Pancreas (tissue), 10 donors: ENCODE results near the gene CASP3. TPM values are rescaled to one million over a fixed set of nuclear protein-coding genes. Genes with fewer than 3 reads are reported as not detected.
A peak's percentile ranks its signal among the peaks of the same experiment; 100 is the strongest.

Experiments used
- ATAC-seq, 4 donors: fragments of 200-7000 bp; cut with Tn5 transposase; one replicate each; pipeline versions ENCODE4 v1.8.0 to v1.9.1; 2020; ENCODE audit warnings: mild to moderate bottlenecking in 4 of 4, moderate library complexity in 4 of 4
- DNase-seq, 6 donors: peaks; one replicate each; pipeline ENCODE4 v3.0.0-alpha.2; 2020
- FAIRE-seq: peaks from 2 replicates; lab custom pipeline; 2012; peaks lifted over from hg19 to GRCh38; lab: Jason Lieb, UNC
- H3K27ac ChIP-seq, 4 donors: fragments of 200-600 bp; sonication (generic); 1 replicate in 3 of 4; 2 replicates in 1 of 4; pipeline versions ENCODE4 v1.5.0 to v1.8.0; 2020
- H3K27me3 ChIP-seq, 4 donors: fragments of 200-600 bp; one replicate each; pipeline ENCODE4 v1.8.0; 2021
- H3K36me3 ChIP-seq, 3 donors: fragments of 200-600 bp; sonication (generic) in 1 of 3; one replicate each; pipeline versions ENCODE4 v1.5.0 to v1.8.0; 2020 to 2021
- H3K4me1 ChIP-seq, 3 donors: fragments of 200-600 bp; one replicate each; pipeline ENCODE4 v1.8.0; 2021
- H3K4me3 ChIP-seq, 4 donors: fragments of 200-600 bp; sonication (generic) in 2 of 4; one replicate each; pipeline versions ENCODE4 v1.5.0 to v1.8.0; 2020 to 2021
- H3K9me3 ChIP-seq, 4 donors: fragments of 200-600 bp; one replicate each; pipeline ENCODE4 v1.8.0; 2021
- CTCF ChIP-seq, 4 donors: fragments of 200-600 bp; sonication (generic) in 3 of 4; IDR thresholded peaks; one replicate each; pipeline versions ENCODE4 v1.5.0 to v1.8.0; 2021; ENCODE audit warnings: antibody characterized with exemption in 4 of 4
- WGBS, 2 donors: extraction: QIAGEN DNeasy Blood & Tissue Kit; methylation state at CpG; one replicate each; pipeline ENCODE4 v1.1.7; 2013; 5-methylcytosine and 5-hydroxymethylcytosine counted together
- intact Hi-C, 3 donors: fragments of 100-400 bp; cut with DNase I; formaldehyde crosslinking; loops; one replicate each; pipeline versions ENCODE4 v1.11.1 to v1.14.2; 2022
- polyA plus RNA-seq, 2 donors: library from polyadenylated mRNA; stranded (reverse); fragments of 200-250 nt; gene quantifications; one replicate each; pipeline ENCODE4 v1.2.3, GENCODE V29; 2013
- total RNA-seq, 6 donors: library from RNA; stranded (reverse); fragmentation: NEBNext Ultra II Directional in 4 of 6; extraction: Animal tissue kit (Norgen Biotek cat#: 25700) in 4 of 6; gene quantifications; one replicate each; pipeline versions ENCODE4 v1.2.1 to v1.2.4, GENCODE V29; 2021 to 2023
- donor health status: healthy with polysubstance abuse.
- donor health status: DM: no; HTN: no; CAD: no; lungs with moderate emphysema.
- donor health status: DM: no; HTN: no; CAD: no.
- donor health status: control.
- donor health status: control.
- donor health status: Bipolar disorder and iron deficiency.
- donor health status: DM: yes; HTN: yes; CAD: no.
- donor health status: DM: no; HTN: no; CAD: no.
- donor health status: DM: no; HTN: no; CAD: no.
- donor health status: DM: yes; HTN: yes; CAD: no.

CASP3 gene
- total and polyA plus RNA-seq, 8 donors: 3.6 to 13.6 (median 6.3) TPM

DNA sequence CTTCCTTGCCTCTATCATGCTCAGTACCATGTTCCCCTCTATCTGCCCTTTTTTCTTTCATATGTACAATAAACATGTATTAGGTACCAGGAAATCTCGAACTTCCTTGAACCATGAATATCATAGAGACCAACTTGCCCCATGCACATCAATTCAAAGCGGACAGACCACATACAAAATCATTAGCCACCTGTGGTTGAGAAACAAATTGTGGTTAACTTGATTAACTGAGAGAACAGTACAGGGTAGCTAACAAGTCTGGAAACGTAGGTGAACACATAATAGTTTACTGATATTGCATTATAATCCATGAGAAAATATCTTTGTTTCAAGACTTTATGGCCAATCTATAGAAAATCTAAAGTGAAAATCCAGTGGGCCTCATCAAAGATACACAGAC is 8.2 kb downstream of the CASP3 start:
- H3K36me3 ChIP-seq: peaks cover 0 to 10% (median 0%) of the 10 kb centered on the region in 3 donors
- no peaks in the 10 kb centered on the region for H3K9me3 ChIP-seq
- H3K27me3 ChIP-seq: no peaks in the 10 kb centered on the region
- TF ChIP-seq CTCF (IDR thresholded peaks at IDR 0.05): no peak
- no peak for DNase-seq
- H3K4me3 ChIP-seq: no peak overlapping the region
- no peak for FAIRE-seq
- WGBS, 2 donors: 83 to 96% methylated on average over 3 of the region's 3 CpGs
- H3K27ac ChIP-seq: no peak overlapping the region
- ATAC-seq: no peak
- H3K4me1 ChIP-seq: peaks cover 3 to 9% (median 5%) of the 10 kb centered on the region in 3 donors
- intact Hi-C loops: no loop called here

DNA sequence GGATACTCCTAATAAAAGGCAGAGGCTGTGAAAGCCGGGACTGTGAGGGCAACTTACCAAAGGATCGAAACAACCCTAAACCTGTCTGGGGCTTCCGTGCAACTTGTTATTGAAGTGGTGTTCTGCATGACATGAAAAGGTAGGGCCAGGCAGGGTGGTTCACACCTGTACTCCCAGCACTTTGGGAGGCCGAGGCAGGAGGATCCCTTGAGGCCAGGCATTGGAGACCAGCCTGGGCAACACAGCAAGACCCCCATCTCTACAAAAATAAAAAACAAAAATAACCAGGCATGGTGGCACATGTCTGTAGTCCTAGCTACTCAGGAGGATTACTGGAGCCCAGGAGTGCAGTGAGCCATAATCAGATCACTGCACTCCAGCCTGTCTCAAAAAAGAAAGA is 12.3 kb downstream of the CASP3 start:
- Histone ChIP-seq H3K27me3 (no peaks in the 10 kb centered on the region), H3K27ac (no peak overlapping the region), H3K9me3 (no peaks in the 10 kb centered on the region), H3K4me3 (no peak overlapping the region), H3K4me1 (peaks cover 0 to 16% (median 3%) of the 10 kb centered on the region in 3 donors), H3K36me3 (peaks cover 0 to 10% (median 0%) of the 10 kb centered on the region in 3 donors)
- FAIRE-seq (no peak), DNase-seq (no peak), ATAC-seq (no peak)
- intact Hi-C loops: no loop called here
- 74 to 97% methylated on average over 4 of the region's 4 CpGs for WGBS, 2 donors
- no peak for TF ChIP-seq CTCF (IDR thresholded peaks at IDR 0.05)

DNA sequence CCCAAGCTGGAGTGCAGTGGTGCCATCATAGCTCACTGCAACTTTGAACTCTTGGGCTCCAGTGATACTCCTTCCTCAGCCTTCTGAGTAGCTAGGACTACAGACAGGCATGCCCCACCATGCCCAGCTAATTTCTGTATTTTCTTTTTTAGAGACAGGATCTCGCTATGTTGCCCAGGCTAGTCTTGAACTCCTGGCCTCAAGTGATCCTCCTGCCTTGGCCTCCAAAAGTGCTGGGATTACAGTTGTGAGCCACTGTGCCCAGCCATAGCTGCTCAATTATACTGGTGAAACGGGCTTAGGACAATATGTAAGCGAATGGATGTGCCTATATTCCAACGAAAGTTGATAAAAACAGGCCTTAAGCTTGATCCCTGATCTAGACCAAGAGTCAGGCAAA is 13.1 kb downstream of the CASP3 start:
- FAIRE-seq (no peak), ATAC-seq (no peak), DNase-seq (no peak)
- H3K4me3 ChIP-seq: no peak overlapping the region
- intact Hi-C loops: no loop called here
- H3K27me3 ChIP-seq: no peaks in the 10 kb centered on the region
- H3K27ac ChIP-seq: no peak overlapping the region
- WGBS, 2 donors: 95 to 96% methylated on average over 4 of the region's 4 CpGs
- no peak for TF ChIP-seq CTCF (IDR thresholded peaks at IDR 0.05)
- H3K36me3 ChIP-seq: peaks cover 0 to 11% (median 7%) of the 10 kb centered on the region in 3 donors
- H3K9me3 ChIP-seq: no peaks in the 10 kb centered on the region
- peaks cover 0 to 16% (median 3%) of the 10 kb centered on the region in 3 donors for H3K4me1 ChIP-seq

GRCh38 chr4:184635381-184635780 is 13.9 kb downstream of the CASP3 start:
- Histone ChIP-seq H3K4me3 (no peak overlapping the region), H3K4me1 (peaks cover 0 to 16% (median 3%) of the 10 kb centered on the region in 3 donors), H3K9me3 (no peaks in the 10 kb centered on the region), H3K36me3 (peaks cover 0 to 14% (median 14%) of the 10 kb centered on the region in 3 donors), H3K27me3 (no peaks in the 10 kb centered on the region), H3K27ac (no peak overlapping the region)
- ATAC-seq (peak; percentile 50 to 80 (median 66)), DNase-seq (no peak), FAIRE-seq (peak; percentile 17)
- TF ChIP-seq CTCF (IDR thresholded peaks at IDR 0.05): no peak
- WGBS, 2 donors: 55 to 69% methylated on average over 3 of the region's 3 CpGs
- intact Hi-C loops: no loop called here

DNA sequence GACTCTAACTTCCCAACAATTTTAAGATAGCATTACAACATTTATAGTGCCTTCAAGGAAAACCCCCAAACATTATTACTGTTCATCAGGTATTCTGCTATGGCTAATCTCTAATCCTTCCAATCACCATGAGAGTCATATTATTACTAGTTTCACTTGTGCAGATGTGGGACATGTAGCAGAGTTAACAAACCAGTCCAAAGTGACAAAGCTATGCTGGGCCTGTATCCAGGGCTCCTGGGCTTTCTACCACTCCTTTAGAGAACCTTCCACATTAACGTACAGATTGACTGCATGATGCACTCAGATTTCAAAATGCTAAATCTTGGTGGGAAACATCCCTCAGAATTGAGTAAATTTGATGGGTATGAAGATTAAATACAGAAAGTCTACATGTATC is 16.4 kb downstream of the CASP3 start:
- intact Hi-C loops: no loop called here
- FAIRE-seq: no peak
- DNase-seq: no peak
- H3K9me3 ChIP-seq: no peaks in the 10 kb centered on the region
- 75 to 90% methylated on average over 1 of the region's 1 CpG for WGBS, 2 donors
- H3K4me3 ChIP-seq: no peak overlapping the region
- H3K4me1 ChIP-seq: peaks cover 0 to 11% (median 3%) of the 10 kb centered on the region in 3 donors
- H3K27me3 ChIP-seq: no peaks in the 10 kb centered on the region
- no peak for ATAC-seq
- TF ChIP-seq CTCF (IDR thresholded peaks at IDR 0.05): no peak
- H3K27ac ChIP-seq: no peak overlapping the region
- H3K36me3 ChIP-seq: peaks cover 4 to 39% (median 18%) of the 10 kb centered on the region in 3 donors
